Panc1 (cell line): Measurements from ENCODE around the gene SEMA6A. TPM values are rescaled to one million over a fixed set of nuclear protein-coding genes. Genes with fewer than 3 reads are reported as not detected.

Source experiments
- ATAC-seq: fragments of 200-7000 bp; cut with Tn5 transposase; 2 replicates; pipeline ENCODE4 v1.9.1; 2020; ENCODE audit warnings: mild to moderate bottlenecking, moderate library complexity
- BruUV-seq: library from RNA; stranded (reverse); fragments of 400-500 nt; replicated peaks from 2 replicates; lab custom pipeline; 2021; lab: Mats Ljungman, UMichigan
- CTCF ChIA-PET: fragments of 300-600 bp; sonication (Branson Sonifier 250); formaldehyde crosslinking; loops from one replicate; lab custom pipeline; 2022; ENCODE audit warnings: antibody characterized with exemption; lab: Charles Lee
- POLR2A ChIA-PET: fragments of 300-600 bp; sonication (Branson Sonifier 250); formaldehyde crosslinking; loops from one replicate; lab custom pipeline; 2022; ENCODE audit warnings: antibody characterized with exemption; lab: Charles Lee
- DNase-seq: peaks from one replicate; pipeline ENCODE4 v3.0.0-alpha.2; 2010; ENCODE audit warnings: low read depth, low spot score
- H3K27ac ChIP-seq: 2 replicates; pipeline ENCODE4 v1.5.1; 2011; ENCODE audit warnings: mild to moderate bottlenecking, low read length, inconsistent platforms
- H3K27me3 ChIP-seq: fragments of 200-500 bp; sonication (Bioruptor generic); 2 replicates; pipeline ENCODE4 v1.6.0; 2014; ENCODE audit warnings: low read length, inconsistent platforms; ENCODE audit not compliant: control insufficient read depth, insufficient read depth
- H3K36me3 ChIP-seq: fragments of 200-500 bp; sonication (Bioruptor generic); 2 replicates; pipeline ENCODE4 v1.5.1; 2014; ENCODE audit warnings: inconsistent platforms, mild to moderate bottlenecking, low read length, moderate library complexity; ENCODE audit not compliant: control insufficient read depth, insufficient read depth
- H3K4me1 ChIP-seq: 2 replicates; pipeline ENCODE4 v1.5.1; 2011; ENCODE audit warnings: inconsistent platforms, mild to moderate bottlenecking, low read length, moderate library complexity; ENCODE audit not compliant: control insufficient read depth, insufficient read depth
- H3K4me3 ChIP-seq, 2 experiments: 2 replicates each; pipeline ENCODE4 v1.5.1; 2011 to 2012; ENCODE audit warnings: low read depth in 2 of 2, low read length in 2 of 2, mild to moderate bottlenecking in 2 of 2, inconsistent platforms in 1 of 2, moderate library complexity in 1 of 2
- H3K9me3 ChIP-seq: fragments of 200-500 bp; sonication (Bioruptor generic); 2 replicates; pipeline ENCODE4 v1.5.1; 2014; ENCODE audit warnings: low read depth, mild to moderate bottlenecking, inconsistent platforms, low read length, moderate library complexity; ENCODE audit not compliant: control insufficient read depth, insufficient read depth
- POLR2AphosphoS5 ChIP-seq: IDR thresholded peaks from 2 replicates; pipeline ENCODE4 v1.6.1; 2012; ENCODE audit warnings: mild to moderate bottlenecking, low read depth, low read length, moderate library complexity
- SIN3A ChIP-seq: IDR thresholded peaks from 2 replicates; pipeline ENCODE4 v1.6.1; 2012; ENCODE audit warnings: low read depth, mild to moderate bottlenecking, low read length, moderate library complexity, borderline replicate concordance; ENCODE audit not compliant: insufficient read depth
- TCF7L2 ChIP-seq: IDR thresholded peaks from 2 replicates; pipeline ENCODE4 v1.6.1; 2011; ENCODE audit warnings: mild to moderate bottlenecking, low read depth, low read length, inconsistent platforms
- in situ Hi-C: cut with HindIII; loops from 2 replicates; pipeline ENCODE4 v1.10.0; 2016; ENCODE audit warnings: low sequenced_read_pairs, low pct_unique_long_range_greater_than_20kb
- intact Hi-C: fragments of 100-400 bp; cut with micrococcal nuclease; formaldehyde crosslinking; loops from one replicate; pipeline ENCODE4 v1.10.0; 2022; ENCODE audit not compliant: unreplicated experiment
- total RNA-seq: library from RNA; stranded (reverse); gene quantifications from one replicate; pipeline ENCODE4 v1.2.1, GENCODE V29; 2021; ENCODE audit not compliant: unreplicated experiment
- TF ChIP-seq, protein P1 (sequence below), 2 experiments: IDR thresholded peaks; 2 replicates each; pipeline ENCODE4 v1.6.1; 2011 to 2012; ENCODE audit warnings: low read depth in 2 of 2, control low read depth in 1 of 2, low read length in 1 of 2, mild to moderate bottlenecking in 1 of 2, moderate library complexity in 1 of 2; ENCODE audit not compliant: insufficient read depth in 1 of 2
- TF ChIP-seq, protein P2 (sequence below): fragments of 450-650 bp; IDR thresholded peaks from 2 replicates; pipeline ENCODE4 v1.5.1; 2017; ENCODE audit warnings: mild to moderate bottlenecking

SEMA6A gene
- total RNA-seq, 1 experiment from 2014 or later = 0.54 TPM

DNA sequence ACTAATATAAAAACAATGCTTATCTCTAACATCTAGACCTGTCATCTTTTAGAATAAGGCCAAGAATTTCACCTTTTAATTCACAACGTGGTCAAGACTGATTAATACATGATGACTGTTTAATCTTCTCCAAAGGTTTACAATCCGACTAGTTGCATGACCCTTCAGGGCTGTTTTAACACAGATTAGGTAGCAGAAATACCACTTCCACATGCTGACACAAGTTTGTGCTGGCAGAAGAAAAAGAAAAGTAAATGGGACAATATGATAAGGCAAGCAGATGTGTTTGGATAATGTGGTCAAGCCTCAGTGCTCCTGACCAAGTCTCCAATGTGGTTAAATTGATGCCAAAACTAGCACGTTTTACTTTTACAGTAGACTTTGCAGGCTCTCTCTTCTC is 31.1 kb downstream of the SEMA6A start:
- DNase-seq = no peak
- Histone ChIP-seq H3K9me3 (peaks cover 4% of the 10 kb centered on the region; the same call in 1 of the 2 replicates), H3K4me3 (no peak overlapping the region), H3K27me3 (no peaks in the 10 kb centered on the region), H3K4me1 (no peaks in the 10 kb centered on the region), H3K27ac (no peak overlapping the region), H3K36me3 (no peaks in the 10 kb centered on the region)
- no peak for TF ChIP-seq TCF7L2
- TF ChIP-seq, protein P1, sequence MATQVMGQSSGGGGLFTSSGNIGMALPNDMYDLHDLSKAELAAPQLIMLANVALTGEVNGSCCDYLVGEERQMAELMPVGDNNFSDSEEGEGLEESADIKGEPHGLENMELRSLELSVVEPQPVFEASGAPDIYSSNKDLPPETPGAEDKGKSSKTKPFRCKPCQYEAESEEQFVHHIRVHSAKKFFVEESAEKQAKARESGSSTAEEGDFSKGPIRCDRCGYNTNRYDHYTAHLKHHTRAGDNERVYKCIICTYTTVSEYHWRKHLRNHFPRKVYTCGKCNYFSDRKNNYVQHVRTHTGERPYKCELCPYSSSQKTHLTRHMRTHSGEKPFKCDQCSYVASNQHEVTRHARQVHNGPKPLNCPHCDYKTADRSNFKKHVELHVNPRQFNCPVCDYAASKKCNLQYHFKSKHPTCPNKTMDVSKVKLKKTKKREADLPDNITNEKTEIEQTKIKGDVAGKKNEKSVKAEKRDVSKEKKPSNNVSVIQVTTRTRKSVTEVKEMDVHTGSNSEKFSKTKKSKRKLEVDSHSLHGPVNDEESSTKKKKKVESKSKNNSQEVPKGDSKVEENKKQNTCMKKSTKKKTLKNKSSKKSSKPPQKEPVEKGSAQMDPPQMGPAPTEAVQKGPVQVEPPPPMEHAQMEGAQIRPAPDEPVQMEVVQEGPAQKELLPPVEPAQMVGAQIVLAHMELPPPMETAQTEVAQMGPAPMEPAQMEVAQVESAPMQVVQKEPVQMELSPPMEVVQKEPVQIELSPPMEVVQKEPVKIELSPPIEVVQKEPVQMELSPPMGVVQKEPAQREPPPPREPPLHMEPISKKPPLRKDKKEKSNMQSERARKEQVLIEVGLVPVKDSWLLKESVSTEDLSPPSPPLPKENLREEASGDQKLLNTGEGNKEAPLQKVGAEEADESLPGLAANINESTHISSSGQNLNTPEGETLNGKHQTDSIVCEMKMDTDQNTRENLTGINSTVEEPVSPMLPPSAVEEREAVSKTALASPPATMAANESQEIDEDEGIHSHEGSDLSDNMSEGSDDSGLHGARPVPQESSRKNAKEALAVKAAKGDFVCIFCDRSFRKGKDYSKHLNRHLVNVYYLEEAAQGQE (IDR thresholded peaks at IDR 0.05; ENCODE audit: insufficient read depth in 1 of 2, low read depth in 2 of 2, low read length in 1 of 2) = no peak
- TF ChIP-seq POLR2AphosphoS5 = no peak
- TF ChIP-seq, protein P2, sequence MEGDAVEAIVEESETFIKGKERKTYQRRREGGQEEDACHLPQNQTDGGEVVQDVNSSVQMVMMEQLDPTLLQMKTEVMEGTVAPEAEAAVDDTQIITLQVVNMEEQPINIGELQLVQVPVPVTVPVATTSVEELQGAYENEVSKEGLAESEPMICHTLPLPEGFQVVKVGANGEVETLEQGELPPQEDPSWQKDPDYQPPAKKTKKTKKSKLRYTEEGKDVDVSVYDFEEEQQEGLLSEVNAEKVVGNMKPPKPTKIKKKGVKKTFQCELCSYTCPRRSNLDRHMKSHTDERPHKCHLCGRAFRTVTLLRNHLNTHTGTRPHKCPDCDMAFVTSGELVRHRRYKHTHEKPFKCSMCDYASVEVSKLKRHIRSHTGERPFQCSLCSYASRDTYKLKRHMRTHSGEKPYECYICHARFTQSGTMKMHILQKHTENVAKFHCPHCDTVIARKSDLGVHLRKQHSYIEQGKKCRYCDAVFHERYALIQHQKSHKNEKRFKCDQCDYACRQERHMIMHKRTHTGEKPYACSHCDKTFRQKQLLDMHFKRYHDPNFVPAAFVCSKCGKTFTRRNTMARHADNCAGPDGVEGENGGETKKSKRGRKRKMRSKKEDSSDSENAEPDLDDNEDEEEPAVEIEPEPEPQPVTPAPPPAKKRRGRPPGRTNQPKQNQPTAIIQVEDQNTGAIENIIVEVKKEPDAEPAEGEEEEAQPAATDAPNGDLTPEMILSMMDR = no peak
- no peak for TF ChIP-seq SIN3A
- no peak for ATAC-seq
- CTCF ChIA-PET = no interaction called here
- intact Hi-C loops (no loop called here), in situ Hi-C loops (no loop called here)
- POLR2A ChIA-PET = no interaction called here
- no TSS peak for BruUV-seq

DNA sequence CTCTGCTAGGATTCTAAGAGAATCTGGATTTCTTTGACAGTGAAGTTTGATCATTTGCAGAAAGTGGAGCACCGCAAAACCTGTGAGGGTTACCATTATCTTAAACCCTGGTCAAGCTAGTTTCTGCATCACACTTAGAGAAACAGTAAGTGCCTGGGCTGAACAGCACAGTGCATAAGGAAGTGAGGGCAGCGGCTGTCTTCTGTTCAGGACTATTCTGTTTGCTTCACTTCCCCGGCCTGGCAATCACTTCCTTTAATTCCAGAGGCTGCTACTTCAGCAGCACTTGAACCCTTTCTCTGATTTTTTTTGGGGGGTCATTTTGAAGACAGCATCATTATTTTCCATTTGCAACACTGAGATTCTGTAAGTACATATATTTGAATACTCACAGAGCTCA is 32.0 kb downstream of the SEMA6A start:
- DNase-seq = no peak
- H3K4me3 ChIP-seq = no peak overlapping the region
- H3K9me3 ChIP-seq = peaks cover 4% of the 10 kb centered on the region; the same call in 1 of the 2 replicates
- no peaks in the 10 kb centered on the region for H3K36me3 ChIP-seq
- CTCF ChIA-PET = no interaction called here
- BruUV-seq = no TSS peak
- POLR2A ChIA-PET = no interaction called here
- H3K27ac ChIP-seq = no peak overlapping the region
- no peaks in the 10 kb centered on the region for H3K4me1 ChIP-seq
- ATAC-seq = no peak
- intact Hi-C loops (no loop called here), in situ Hi-C loops (no loop called here)
- TF ChIP-seq POLR2AphosphoS5 (no peak), SIN3A (no peak), TCF7L2 (no peak)
- TF ChIP-seq, protein P1 (IDR thresholded peaks at IDR 0.05; ENCODE audit: insufficient read depth in 1 of 2, low read depth in 2 of 2, low read length in 1 of 2) = no peak
- no peaks in the 10 kb centered on the region for H3K27me3 ChIP-seq
